Osteocyte (in vitro differentiated cells): ENCODE measurements around the gene FCHSD2. TPM values are rescaled to one million over a fixed set of nuclear protein-coding genes. Genes with fewer than 3 reads are reported as not detected.
"Not testable (repeated sequence)": the region's sequence is repeated elsewhere in the genome, so short reads cannot be mapped to it uniquely, and the experiment has no call there.

Experiments
- DNase-seq: peaks from one replicate; pipeline ENCODE4 v3.0.0; 2021; ENCODE audit warnings: mixed read lengths; ENCODE audit not compliant: unreplicated experiment; ENCODE audit errors: extremely low spot score
- H3K27ac Mint-ChIP-seq: one replicate; pipeline ENCODE4 v1.8.0; 2021; ENCODE audit warnings: mild to moderate bottlenecking, mixed read lengths; ENCODE audit not compliant: unreplicated experiment
- H3K27me3 Mint-ChIP-seq: one replicate; pipeline ENCODE4 v1.8.0; 2021; ENCODE audit warnings: mixed read lengths; ENCODE audit not compliant: unreplicated experiment
- H3K36me3 Mint-ChIP-seq: one replicate; pipeline ENCODE4 v1.8.0; 2021; ENCODE audit warnings: mixed read lengths; ENCODE audit not compliant: unreplicated experiment
- H3K4me1 Mint-ChIP-seq: one replicate; pipeline ENCODE4 v1.8.0; 2021; ENCODE audit warnings: mixed read lengths; ENCODE audit not compliant: unreplicated experiment
- H3K4me3 Mint-ChIP-seq: one replicate; pipeline ENCODE4 v1.8.0; 2021; ENCODE audit warnings: mild to moderate bottlenecking, moderate library complexity, mixed read lengths; ENCODE audit not compliant: unreplicated experiment
- H3K9me3 Mint-ChIP-seq: one replicate; pipeline ENCODE4 v1.8.0; 2021; ENCODE audit warnings: mixed read lengths; ENCODE audit not compliant: unreplicated experiment
- total RNA-seq: library from RNA; stranded (reverse); gene quantifications from 2 replicates; pipeline ENCODE4 v1.2.1, GENCODE V29; 2021
- TF ChIP-seq, protein P1 (sequence below): fragments of 200-600 bp; sonication (generic); IDR thresholded peaks from 2 replicates; pipeline ENCODE4 v1.5.0; 2021; ENCODE audit warnings: antibody characterized with exemption, mild to moderate bottlenecking, moderate library complexity

The FCHSD2 gene
- total RNA-seq, 1 donor from 2014 or later = 39.4 TPM

DNA sequence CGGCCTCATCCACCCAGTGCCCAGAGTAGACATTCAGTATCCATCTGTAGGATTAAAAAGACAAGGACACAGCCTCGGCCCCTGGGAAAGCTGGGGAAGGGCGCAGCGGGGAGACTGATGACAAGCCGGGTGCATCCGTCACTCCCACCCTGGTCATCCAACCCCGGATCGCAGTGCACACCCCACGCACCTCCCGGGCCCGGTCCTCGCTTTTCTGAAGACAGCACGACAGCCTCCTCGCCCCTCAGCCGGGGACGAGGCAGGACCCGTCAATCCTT, 1.1 kb downstream of the FCHSD2 start:
- Mint-ChIP-seq H3K36me3 (peaks cover 6% of the 10 kb centered on the region), H3K4me1 (peaks cover 36% of the 10 kb centered on the region), H3K27ac (peak overlapping the region; percentile 98), H3K27me3 (no peaks in the 10 kb centered on the region), H3K9me3 (no peaks in the 10 kb centered on the region), H3K4me3 (peak overlapping the region; percentile 97)
- TF ChIP-seq, protein P1, sequence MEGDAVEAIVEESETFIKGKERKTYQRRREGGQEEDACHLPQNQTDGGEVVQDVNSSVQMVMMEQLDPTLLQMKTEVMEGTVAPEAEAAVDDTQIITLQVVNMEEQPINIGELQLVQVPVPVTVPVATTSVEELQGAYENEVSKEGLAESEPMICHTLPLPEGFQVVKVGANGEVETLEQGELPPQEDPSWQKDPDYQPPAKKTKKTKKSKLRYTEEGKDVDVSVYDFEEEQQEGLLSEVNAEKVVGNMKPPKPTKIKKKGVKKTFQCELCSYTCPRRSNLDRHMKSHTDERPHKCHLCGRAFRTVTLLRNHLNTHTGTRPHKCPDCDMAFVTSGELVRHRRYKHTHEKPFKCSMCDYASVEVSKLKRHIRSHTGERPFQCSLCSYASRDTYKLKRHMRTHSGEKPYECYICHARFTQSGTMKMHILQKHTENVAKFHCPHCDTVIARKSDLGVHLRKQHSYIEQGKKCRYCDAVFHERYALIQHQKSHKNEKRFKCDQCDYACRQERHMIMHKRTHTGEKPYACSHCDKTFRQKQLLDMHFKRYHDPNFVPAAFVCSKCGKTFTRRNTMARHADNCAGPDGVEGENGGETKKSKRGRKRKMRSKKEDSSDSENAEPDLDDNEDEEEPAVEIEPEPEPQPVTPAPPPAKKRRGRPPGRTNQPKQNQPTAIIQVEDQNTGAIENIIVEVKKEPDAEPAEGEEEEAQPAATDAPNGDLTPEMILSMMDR = no peak
- peak; percentile 82 for DNase-seq

DNA sequence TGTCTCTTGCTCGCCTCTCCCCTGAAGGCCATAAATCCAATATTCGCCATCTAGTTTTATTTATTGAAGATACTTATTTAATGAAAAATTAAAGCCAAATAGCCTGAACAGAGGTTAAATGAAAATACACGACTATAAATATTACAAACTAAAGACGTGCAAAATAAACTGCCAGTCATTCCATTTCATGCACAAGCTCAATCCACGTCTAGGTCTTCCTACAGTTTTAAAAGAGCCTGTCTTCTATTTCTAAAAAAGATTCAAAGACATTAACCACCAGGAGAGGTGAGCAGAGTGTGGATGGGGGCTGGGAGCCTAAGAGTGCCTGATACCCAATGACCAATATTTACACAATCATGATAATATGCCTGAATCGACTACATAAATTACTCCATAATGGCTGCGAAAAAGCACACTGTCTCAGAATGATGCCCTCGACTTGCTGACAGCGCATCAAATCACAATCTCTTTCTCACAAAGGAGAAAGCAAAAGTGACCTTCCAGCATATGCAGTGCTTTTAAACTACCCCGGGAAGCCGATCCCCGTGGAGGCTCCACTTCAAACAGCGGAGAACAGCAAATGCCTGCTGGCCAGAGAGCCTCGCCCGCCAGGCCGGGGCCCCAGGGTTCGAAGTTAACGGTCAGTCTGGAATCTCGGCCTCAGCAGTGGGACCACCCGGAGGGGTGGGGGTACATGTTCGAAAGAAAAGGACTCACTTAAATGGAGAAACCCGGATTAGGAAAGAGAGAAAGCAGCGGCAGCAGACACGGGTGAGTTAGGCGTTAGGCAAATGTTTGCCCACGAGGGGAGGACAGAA, 1.7 kb downstream of the FCHSD2 start:
- peaks cover 36% of the 10 kb centered on the region for H3K4me1 Mint-ChIP-seq
- TF ChIP-seq, protein P1 = no peak
- H3K36me3 Mint-ChIP-seq = peaks cover 6% of the 10 kb centered on the region
- no peaks in the 10 kb centered on the region for H3K9me3 Mint-ChIP-seq
- no peaks in the 10 kb centered on the region for H3K27me3 Mint-ChIP-seq
- H3K27ac Mint-ChIP-seq = peak overlapping the region; percentile 98
- DNase-seq = peak; percentile 84
- peak overlapping the region; percentile 97 for H3K4me3 Mint-ChIP-seq

DNA sequence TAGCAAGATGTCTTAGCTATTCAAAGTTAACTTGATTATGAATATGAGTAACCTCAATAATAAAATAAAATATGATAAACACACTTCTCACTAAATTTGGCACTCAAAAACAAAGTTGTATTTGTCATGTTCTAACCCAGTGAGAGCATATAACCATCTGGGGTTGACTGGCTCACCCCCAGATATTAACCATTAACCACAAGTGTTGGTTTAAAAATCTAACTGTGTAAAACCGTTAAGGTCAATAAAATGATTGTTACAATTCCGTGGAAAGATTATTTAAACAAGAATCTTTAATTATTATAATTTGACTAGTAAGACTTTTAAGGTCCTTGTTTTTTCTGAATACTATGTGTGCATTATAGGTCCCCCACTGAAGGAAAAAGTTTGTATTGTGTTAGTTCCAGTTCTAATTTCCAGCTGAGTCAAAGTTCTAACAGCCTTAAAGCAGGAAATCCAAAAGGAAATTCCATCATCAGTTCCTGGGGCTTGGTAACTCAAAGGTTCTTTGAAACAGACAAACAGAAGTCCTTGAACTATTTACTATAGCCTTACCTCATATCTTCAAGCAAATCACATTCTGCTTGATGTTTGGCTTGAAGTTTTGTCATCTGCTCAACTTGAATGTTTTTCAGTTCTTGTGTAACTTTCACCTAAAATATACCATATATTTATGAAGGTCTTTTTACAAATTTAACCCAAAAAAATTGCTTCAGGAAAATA, 2.5 kb downstream of the FCHSD2 start:
- Mint-ChIP-seq H3K4me3 (peak overlapping the region; percentile 97), H3K9me3 (no peaks in the 10 kb centered on the region), H3K27me3 (no peaks in the 10 kb centered on the region), H3K27ac (peak overlapping the region; percentile 98), H3K36me3 (peaks cover 6% of the 10 kb centered on the region), H3K4me1 (peaks cover 38% of the 10 kb centered on the region)
- TF ChIP-seq, protein P1 = no peak
- DNase-seq = no peak

DNA sequence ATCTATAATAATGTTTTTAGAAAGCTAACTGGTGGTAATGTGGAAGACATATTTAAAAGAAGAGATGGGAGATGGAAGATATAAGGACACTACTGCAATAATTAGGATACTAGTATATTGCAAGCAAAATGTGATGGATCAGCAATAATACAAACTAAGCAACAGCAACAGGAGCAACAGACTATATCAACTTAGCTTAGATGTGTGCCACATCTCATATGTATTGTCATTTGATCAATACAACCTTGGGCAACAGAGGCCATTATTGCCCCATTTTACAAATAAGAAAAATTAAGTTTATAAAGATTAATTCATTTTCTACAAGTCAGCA, 4.2 kb downstream of the FCHSD2 start:
- H3K4me3 Mint-ChIP-seq = no peak overlapping the region
- TF ChIP-seq, protein P1 = no peak
- H3K36me3 Mint-ChIP-seq = peaks cover 12% of the 10 kb centered on the region

DNA sequence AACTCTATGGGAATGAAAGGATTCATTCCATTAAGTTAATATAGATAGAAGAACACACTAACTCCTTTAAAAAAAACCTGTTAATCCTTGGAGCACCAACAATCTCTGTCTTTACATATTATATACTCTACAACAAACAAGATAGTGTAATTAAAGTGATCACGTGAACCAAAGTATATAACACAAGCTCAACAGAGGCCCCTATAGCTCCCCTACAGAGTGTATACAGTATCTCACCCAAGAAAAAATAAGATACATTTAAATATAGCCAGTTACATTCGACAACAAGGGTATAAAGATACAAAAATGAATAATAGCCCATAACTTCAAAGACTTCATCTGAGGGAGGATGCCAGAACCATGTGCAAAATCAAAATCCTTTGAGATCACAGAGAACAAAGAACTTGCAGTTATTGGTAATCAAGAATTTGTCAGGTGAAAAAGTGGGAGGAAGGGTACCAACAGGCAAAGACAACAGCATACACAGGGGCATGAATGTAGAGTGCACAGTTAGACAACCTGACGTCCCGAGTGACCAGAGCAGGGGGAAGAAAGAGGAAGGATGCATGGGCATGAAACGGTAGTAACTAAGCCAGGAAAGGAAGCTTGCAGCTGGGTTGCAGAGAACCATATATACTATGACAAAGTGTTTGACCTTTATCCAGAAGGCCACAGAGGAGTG, 4.7 kb downstream of the FCHSD2 start:
- Mint-ChIP-seq H3K4me1 (peaks cover 30% of the 10 kb centered on the region), H3K27me3 (no peaks in the 10 kb centered on the region), H3K9me3 (no peaks in the 10 kb centered on the region), H3K27ac (no peak overlapping the region), H3K4me3 (no peak overlapping the region), H3K36me3 (peaks cover 12% of the 10 kb centered on the region)
- DNase-seq = no peak
- TF ChIP-seq, protein P1 = no peak

More for the DNA sequence above, 4.2 kb downstream of the FCHSD2 start:
- no peak for DNase-seq
- Mint-ChIP-seq H3K4me1 (peaks cover 33% of the 10 kb centered on the region), H3K9me3 (no peaks in the 10 kb centered on the region), H3K27ac (no peak overlapping the region), H3K27me3 (no peaks in the 10 kb centered on the region)

DNA sequence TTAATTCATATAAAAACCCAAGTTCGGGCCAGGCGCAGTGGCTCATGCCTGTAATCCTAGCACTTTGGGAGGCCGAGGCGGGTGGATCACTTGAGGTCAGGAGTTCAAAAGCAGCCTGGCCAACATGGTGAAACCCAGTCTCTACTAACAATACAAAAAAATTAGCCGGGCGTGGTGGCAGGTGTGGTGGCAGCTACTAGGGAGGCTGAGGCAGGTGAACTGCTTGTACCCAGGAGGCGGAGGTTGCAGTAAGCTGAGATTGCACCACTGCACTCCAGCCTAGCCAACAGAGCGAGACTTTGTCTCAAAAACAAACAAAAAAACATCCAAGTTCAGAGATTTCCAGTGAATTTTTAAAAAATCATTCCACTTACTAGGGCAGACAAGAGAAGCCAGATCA, 5.4 kb downstream of the FCHSD2 start:
- not testable (repeated sequence) for H3K27me3 Mint-ChIP-seq, H3K4me3 Mint-ChIP-seq, H3K27ac Mint-ChIP-seq, H3K9me3 Mint-ChIP-seq
- Mint-ChIP-seq H3K4me1 (peaks cover 30% of the 10 kb centered on the region), H3K36me3 (peaks cover 14% of the 10 kb centered on the region)
- peak; percentile 11 for DNase-seq
